Neural progenitor cell (in vitro differentiated cells): ENCODE data around the gene TNS3.

Experiments
- CTCF ChIP-seq: fragments of 200-600 bp; sonication (generic); IDR thresholded peaks from 2 replicates; pipeline ENCODE4 v1.5.1; 2017; ENCODE audit warnings: antibody characterized with exemption, mild to moderate bottlenecking
- EZH2 ChIP-seq: fragments of 200-600 bp; sonication (generic); IDR thresholded peaks from 2 replicates; pipeline ENCODE4 v1.6.1; 2017; ENCODE audit warnings: antibody characterized with exemption, mild to moderate bottlenecking, moderate library complexity

DNA sequence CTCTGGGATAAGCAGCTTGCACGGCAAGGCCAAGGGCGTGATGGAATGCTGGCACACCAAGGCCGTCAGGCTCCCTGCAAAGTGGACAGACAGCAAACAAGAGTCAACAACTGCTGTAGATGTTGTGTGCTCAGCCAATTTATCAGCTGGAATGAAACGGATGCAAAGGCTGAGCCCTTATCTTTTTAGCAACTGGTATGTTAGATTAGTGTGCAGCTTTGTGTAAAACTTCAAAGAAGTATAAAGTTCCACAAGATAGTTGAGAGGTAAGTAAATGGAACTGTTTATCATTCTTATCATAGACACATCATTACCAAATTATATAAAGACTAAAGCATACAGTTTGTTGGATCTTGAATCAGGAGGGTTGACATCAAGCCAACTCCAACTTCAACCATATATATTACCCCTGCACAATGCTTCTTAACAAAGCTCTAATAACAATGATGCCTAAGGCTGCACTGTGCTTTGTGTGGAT, 289.0 kb downstream of the TNS3 start:
- TF ChIP-seq CTCF = no peak
- TF ChIP-seq EZH2 = no peak
